Measurements from ENCODE around the gene ATP6V1A.

The ATP6V1A gene

DNA sequence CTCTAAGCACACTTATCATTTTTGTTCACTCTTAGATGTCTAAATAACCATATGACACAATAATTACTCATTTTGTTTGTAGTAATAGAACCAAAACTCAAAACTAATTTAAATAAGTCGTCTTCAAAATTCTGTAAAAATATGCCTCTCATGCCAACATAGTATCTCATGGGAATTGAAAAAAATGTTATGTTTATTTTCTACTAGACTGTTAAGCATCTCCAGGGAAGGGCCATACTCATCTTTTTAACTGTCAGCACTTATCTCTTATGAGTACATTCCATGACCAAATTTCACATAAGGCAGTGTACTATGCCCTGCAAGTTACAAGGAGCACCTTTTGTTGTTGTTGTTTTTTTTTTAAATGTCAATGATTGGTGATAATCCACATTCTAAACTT lies 32.1 kb upstream of the ATP6V1A start:
- no peaks in the 10 kb centered on the region for H3K9me2 ChIP-seq (replicated peaks; ENCODE audit: low read depth, low read length)
- H3K4me3 ChIP-seq (ENCODE audit: low read length, poor library complexity, severe bottlenecking), result no peak overlapping the region
- no peaks in the 10 kb centered on the region for H3K27me3 ChIP-seq (ENCODE audit: insufficient read depth, low read length, poor library complexity, severe bottlenecking)
- no peaks in the 10 kb centered on the region for H3K4me1 ChIP-seq (ENCODE audit: insufficient read depth, low read length, poor library complexity, severe bottlenecking)
- H3K4me2 ChIP-seq (ENCODE audit: low read depth, low read length, poor library complexity, severe bottlenecking), result no peak overlapping the region
- H3K36me3 ChIP-seq (ENCODE audit: insufficient read depth, low read length), result peaks cover 26% of the 10 kb centered on the region; the same call in 1 of the 2 replicates
- TF ChIP-seq, protein P1, sequence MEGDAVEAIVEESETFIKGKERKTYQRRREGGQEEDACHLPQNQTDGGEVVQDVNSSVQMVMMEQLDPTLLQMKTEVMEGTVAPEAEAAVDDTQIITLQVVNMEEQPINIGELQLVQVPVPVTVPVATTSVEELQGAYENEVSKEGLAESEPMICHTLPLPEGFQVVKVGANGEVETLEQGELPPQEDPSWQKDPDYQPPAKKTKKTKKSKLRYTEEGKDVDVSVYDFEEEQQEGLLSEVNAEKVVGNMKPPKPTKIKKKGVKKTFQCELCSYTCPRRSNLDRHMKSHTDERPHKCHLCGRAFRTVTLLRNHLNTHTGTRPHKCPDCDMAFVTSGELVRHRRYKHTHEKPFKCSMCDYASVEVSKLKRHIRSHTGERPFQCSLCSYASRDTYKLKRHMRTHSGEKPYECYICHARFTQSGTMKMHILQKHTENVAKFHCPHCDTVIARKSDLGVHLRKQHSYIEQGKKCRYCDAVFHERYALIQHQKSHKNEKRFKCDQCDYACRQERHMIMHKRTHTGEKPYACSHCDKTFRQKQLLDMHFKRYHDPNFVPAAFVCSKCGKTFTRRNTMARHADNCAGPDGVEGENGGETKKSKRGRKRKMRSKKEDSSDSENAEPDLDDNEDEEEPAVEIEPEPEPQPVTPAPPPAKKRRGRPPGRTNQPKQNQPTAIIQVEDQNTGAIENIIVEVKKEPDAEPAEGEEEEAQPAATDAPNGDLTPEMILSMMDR (conservative IDR thresholded peaks at IDR 0.05; ENCODE audit: low read length), result no peak
- TF ChIP-seq EZH2phosphoT487 (IDR thresholded peaks at IDR 0.05; ENCODE audit: borderline replicate concordance), result no peak
- H3K9me3 ChIP-seq (ENCODE audit: insufficient read depth, low read depth, low read length), result no peaks in the 10 kb centered on the region
- no peaks in the 10 kb centered on the region for H3F3A ChIP-seq (ENCODE audit: low read depth)
- H3K9ac ChIP-seq (ENCODE audit: low read depth, low read length, poor library complexity, severe bottlenecking), result no peak overlapping the region
- H3K79me2 ChIP-seq (ENCODE audit: insufficient read depth, low read length), result no peaks in the 10 kb centered on the region
- no peak overlapping the region for H2AFZ ChIP-seq (ENCODE audit: low read length)
- no peaks in the 10 kb centered on the region for H4K20me1 ChIP-seq (ENCODE audit: insufficient read depth, low read length, poor library complexity, severe bottlenecking)

DNA sequence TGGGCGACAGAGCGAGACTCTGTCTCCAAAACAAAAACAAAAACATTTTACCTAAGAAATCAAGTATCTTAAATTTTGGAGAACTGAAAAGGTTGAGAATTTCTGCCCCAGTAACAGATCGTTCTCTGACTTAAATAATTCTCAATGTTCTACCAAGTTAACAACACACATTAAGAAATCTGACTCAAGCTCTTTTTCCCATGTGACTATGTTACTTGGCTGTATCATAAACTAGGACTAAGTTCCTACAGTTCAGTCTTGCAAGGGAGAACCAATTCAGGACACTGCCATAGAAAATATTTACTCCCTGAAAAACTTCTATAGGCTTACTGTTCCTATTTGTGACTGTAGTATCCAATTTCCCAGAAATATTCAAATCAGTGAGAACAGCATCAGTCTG lies 29.5 kb upstream of the ATP6V1A start:
- Histone ChIP-seq H3K4me2 (ENCODE audit: low read depth, low read length, poor library complexity, severe bottlenecking) (no peak overlapping the region), H2AFZ (ENCODE audit: low read length) (no peak overlapping the region), H3K27me3 (ENCODE audit: insufficient read depth, low read length, poor library complexity, severe bottlenecking) (no peaks in the 10 kb centered on the region), H3K4me3 (ENCODE audit: low read length, poor library complexity, severe bottlenecking) (no peak overlapping the region), H3K9me3 (ENCODE audit: insufficient read depth, low read depth, low read length) (no peaks in the 10 kb centered on the region), H3F3A (ENCODE audit: low read depth) (no peaks in the 10 kb centered on the region), H4K20me1 (ENCODE audit: insufficient read depth, low read length, poor library complexity, severe bottlenecking) (no peaks in the 10 kb centered on the region), H3K4me1 (ENCODE audit: insufficient read depth, low read length, poor library complexity, severe bottlenecking) (peaks cover 15% of the 10 kb centered on the region), H3K9ac (ENCODE audit: low read depth, low read length, poor library complexity, severe bottlenecking) (no peak overlapping the region), H3K79me2 (ENCODE audit: insufficient read depth, low read length) (no peaks in the 10 kb centered on the region), H3K36me3 (ENCODE audit: insufficient read depth, low read length) (peaks cover 44% of the 10 kb centered on the region), H3K9me2 (replicated peaks; ENCODE audit: low read depth, low read length) (no peaks in the 10 kb centered on the region)
- no peak for TF ChIP-seq EZH2phosphoT487 (IDR thresholded peaks at IDR 0.05; ENCODE audit: borderline replicate concordance)
- TF ChIP-seq, protein P1 (conservative IDR thresholded peaks at IDR 0.05; ENCODE audit: low read length), result no peak

DNA sequence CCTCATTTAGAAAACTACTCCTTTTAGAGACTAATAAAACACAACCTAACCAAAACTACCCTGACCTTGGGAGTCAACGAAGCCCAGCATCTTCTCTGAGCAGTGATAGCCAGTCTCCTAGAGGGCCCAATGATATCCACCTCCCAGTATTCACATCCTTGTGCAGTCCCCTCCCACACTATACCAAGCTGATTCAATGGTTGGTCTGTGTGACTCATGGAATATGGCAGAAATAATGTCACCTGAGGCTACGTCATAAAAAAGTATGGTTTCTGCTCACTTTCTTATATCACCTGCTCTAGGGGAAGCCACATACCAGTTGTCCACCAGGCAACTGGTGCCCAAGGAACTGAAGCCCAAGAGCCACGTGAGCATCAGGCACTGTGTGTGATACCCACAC lies 29.0 kb upstream of the ATP6V1A start:
- no peaks in the 10 kb centered on the region for H3K9me3 ChIP-seq (ENCODE audit: insufficient read depth, low read depth, low read length)
- H3K9me2 ChIP-seq (replicated peaks; ENCODE audit: low read depth, low read length), result no peaks in the 10 kb centered on the region
- no peaks in the 10 kb centered on the region for H3K27me3 ChIP-seq (ENCODE audit: insufficient read depth, low read length, poor library complexity, severe bottlenecking)
- H3K4me2 ChIP-seq (ENCODE audit: low read depth, low read length, poor library complexity, severe bottlenecking), result no peak overlapping the region
- H3F3A ChIP-seq (ENCODE audit: low read depth), result no peaks in the 10 kb centered on the region
- no peaks in the 10 kb centered on the region for H3K79me2 ChIP-seq (ENCODE audit: insufficient read depth, low read length)
- H4K20me1 ChIP-seq (ENCODE audit: insufficient read depth, low read length, poor library complexity, severe bottlenecking), result no peaks in the 10 kb centered on the region
- no peak overlapping the region for H3K4me3 ChIP-seq (ENCODE audit: low read length, poor library complexity, severe bottlenecking)
- no peak overlapping the region for H2AFZ ChIP-seq (ENCODE audit: low read length)
- no peak overlapping the region for H3K9ac ChIP-seq (ENCODE audit: low read depth, low read length, poor library complexity, severe bottlenecking)
- H3K4me1 ChIP-seq (ENCODE audit: insufficient read depth, low read length, poor library complexity, severe bottlenecking), result peaks cover 15% of the 10 kb centered on the region
- TF ChIP-seq, protein P1 (conservative IDR thresholded peaks at IDR 0.05; ENCODE audit: low read length), result no peak
- TF ChIP-seq EZH2phosphoT487 (IDR thresholded peaks at IDR 0.05; ENCODE audit: borderline replicate concordance), result no peak
- H3K36me3 ChIP-seq (ENCODE audit: insufficient read depth, low read length), result peaks cover 49% of the 10 kb centered on the region
